HG03442 (cell line): ENCODE data around the gene SMYD3.

Source experiments
- ATAC-seq: cut with Tn5 transposase; IDR thresholded peaks from one replicate; pipeline ENCODE4 v1.9.1; 2021; ENCODE audit warnings: mild to moderate bottlenecking, moderate library complexity; ENCODE audit not compliant: unreplicated experiment

SMYD3 gene

DNA sequence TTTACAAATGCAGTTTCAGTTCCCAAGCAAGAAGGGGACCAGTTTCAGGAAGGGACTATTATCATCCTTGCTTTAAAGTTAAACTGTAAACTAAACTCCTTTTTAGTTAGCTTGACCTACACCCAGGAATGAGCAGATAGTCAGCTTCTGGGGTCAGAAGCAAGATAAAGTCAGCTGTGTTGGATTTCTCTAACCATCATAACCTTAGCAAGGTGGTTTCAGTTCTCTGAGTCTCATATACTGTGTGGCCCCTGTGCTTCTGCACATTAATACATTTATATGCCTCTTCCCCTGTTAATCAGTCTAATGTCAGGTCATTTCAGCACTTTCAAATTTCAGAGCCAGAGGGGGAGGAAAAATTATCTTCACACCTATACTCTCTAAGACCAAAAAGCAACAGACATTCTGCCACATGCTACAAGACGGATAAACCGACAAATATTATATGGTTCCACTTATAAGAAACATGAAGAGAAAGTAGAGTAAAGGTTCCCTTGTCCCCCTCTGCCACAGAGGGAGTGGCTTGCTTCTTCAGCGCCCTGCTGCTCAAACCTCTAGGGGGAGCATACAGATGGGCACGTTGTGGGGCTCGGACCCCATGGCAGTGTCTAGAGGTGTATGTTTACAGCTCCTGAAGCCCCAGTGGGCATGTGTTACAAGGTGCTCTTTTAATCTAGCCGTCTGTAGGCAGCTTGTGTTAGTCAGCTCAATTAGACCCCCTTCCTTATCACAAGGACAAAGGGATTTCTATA, 89.1 kb downstream of the SMYD3 start:
- ATAC-seq, result no peak

DNA sequence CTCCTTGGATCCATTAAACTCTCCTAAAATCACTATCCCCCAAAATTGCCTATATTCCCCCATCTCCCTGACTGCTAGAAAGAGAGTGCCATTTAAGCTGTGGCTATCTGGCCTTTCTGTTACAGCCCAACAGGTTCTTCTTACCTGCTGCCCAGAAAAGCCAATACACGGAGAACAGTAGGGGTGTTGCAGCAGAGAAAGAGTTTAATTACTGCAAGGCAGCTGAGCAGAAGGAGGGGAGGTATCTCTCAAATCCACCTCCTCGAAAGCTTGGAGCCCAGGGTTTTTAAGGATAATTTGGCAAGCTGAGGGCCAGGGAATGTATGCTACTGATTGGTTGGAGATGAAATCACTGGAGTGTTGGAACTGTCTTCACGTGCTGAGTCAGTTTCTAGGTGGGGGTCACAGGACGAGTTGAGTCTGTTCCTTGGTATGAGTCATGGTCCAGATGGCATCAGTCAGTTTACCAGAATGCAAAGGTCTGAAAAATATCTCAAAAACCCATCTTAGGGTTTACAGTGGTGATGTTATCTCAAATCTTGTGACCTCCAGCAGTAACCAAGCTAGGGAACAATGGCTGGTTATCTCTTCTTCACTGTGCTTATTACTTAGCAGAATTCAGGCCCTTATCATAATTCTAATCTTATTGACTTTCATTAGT, 89.8 kb downstream of the SMYD3 start:
- ATAC-seq, result no peak

DNA sequence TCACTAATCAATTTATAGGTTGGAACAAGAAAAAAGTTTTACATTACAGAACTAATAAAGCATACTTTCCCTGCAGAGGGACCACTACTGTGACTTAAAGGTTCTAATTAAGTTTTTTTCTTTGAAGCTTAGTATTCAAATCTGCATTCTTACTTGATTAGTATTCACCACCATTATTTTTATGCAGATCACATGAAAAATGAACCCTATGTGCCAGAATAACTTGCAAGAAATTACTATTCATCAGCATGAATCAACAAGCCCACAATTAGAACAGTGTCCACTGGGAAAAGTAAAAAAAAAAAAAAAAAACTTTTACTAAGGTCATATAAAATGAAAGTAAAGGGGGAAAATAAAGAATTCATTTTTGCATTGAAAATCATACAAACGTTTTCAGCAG, 90.8 kb downstream of the SMYD3 start:
- no peak for ATAC-seq

DNA sequence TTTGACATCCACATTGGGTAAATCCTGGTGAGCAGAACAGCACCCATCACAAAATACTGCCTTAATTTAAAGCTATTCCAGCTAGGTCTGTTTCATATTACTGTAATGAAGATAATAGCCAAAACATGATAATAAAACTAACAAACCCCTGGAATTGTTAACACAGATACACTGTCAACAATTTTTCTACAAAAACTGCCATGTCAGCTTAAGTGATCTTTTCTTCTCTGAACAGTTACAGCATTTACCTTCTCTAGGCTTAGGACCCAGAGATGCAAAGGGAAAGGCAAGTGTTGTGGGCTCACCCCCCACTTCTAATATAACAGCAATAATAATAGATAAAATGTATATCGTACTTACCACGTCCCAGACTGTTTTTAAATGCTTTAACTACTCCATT, 92.1 kb downstream of the SMYD3 start:
- ATAC-seq, result no peak

DNA sequence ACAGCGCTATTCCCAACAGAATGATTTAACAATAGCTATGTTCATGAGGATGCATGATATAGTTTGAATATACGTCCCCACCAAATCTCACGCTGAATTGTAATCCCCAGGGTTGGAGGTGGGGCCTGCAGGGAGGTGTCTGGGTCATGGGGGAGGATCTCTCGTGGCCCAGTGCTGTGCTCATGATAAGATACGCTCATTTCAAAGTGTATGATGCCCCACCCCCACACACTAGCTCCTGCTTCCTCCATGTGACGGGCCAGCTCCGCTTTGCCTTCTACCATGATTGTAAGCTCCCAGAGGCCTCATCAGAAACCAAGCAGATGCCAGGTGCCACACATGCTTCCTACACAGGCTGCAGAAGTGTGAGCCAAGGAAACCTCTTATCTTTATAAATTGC, 93.6 kb downstream of the SMYD3 start:
- no peak for ATAC-seq

DNA sequence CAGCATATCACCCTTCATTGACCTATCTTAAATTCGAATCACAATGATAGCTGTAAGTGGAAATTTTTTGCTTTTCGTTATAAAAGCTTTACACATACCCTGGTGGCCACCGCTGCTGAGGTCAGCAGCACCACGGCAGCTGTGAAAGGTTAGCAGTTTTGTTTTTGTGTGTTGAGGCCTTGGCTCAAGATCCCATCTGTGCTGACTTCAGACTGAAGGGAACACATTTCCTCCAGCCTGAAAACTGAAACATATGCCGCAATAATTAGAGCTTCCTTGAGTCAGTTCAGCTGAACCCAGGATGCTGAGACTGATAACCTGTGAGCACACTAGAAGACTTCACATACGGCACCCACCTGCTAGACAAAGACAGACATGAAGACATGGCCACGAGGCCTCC, 103.0 kb downstream of the SMYD3 start:
- no peak for ATAC-seq

DNA sequence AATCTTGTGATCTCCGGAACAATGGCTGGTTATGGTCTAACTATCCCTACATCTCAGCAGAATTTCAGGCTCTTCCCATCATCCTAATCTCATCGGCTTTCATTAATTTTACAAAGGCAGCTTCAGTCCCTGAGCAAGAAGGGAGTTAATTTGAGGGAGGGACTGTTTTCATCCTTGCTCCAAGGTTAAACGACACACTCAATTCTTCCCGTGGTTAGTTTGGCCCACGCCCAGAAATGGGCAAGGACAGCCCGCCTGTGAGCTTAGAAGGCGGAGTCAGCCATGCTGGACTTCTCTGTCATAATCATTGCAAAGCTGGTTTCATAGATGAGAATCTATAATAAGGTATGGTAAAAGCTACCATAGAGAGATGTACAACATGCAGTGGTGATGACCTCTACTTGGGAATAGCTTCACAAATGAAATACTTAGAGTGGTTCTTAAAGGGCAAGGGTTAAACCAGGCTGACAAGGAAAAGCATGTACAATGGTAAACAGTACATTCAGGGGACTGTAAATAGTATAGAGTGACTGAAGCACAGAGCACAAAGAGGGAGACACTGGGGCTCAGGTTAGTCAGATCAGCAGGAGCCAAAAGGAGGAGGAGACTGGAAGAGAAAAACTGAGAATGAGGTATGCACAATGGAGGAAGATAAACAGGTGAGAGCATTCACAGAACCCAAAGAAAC, 108.8 kb downstream of the SMYD3 start:
- no peak for ATAC-seq

DNA sequence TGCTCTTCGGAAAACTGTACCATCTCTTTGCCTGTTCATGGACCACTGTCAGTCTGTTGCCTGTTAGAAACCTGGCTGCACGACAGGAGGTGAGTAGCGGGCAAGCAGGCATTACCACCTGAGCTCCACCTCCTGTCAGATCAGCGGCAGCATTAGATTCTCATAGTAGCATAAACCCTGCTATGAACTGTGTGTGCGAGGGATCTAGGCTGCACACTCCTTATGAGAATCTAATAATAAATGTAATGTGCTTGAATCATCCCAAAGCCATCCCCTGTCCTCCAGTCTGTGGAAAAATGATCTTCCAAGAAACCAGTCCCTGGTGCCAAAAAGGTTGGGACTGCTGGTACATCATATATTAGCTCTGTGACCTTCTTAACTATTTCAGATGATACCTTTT, 110.0 kb downstream of the SMYD3 start:
- ATAC-seq, result no peak

DNA sequence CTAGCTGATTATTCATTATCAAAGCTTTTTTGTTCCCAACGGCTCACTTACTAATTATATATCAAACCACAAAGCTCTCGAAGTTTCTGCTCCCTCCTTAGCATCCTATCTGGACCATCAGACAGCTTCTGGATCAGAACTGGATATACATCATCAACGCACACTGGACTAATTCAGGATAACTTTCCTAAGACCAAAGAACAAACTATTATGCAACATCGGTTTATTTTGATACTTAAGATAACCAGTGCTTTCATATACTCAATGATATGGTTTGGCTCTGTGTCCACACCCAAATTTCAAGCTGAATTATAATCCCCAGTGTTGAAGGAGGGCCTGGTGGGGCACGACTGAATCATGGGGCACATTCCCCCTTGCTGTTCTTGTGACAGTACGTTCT, 110.8 kb downstream of the SMYD3 start:
- ATAC-seq, result no peak

DNA sequence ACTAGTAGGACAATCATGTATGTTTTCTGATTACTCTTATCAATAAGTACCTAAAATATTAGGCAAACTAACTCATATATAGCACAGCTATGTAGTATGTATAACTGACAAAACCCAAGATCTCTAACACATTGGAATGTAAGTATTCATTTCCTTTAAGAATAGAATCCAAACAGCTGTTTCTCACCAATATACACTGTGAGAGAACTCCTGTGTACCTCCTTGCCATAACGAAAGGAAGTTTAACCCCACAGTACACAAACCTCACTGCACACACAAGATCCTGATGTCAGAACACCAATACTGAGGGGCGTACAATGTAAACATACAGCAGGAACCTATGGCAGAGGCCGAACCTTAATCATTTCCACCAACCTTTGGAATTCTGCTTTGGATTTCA, 113.0 kb downstream of the SMYD3 start:
- ATAC-seq, result no peak

DNA sequence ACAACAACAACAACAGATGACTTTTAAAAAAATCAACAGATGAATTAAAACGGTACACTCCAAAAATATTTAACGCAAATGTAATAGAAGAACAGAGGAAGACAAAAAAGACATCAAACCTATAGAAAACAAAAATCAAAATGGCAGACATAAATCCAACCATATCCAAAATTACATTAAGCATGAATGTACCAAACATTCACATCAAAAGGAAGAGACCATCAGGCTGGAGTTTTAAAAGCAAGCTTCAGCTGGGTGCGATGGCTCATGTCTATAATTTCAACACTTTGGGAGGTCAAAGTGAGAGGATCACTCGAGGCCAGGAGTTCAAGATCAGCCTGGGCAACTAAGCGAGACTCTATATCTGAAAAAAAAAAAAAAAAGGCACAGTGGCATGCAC, 116.2 kb downstream of the SMYD3 start:
- no peak for ATAC-seq

DNA sequence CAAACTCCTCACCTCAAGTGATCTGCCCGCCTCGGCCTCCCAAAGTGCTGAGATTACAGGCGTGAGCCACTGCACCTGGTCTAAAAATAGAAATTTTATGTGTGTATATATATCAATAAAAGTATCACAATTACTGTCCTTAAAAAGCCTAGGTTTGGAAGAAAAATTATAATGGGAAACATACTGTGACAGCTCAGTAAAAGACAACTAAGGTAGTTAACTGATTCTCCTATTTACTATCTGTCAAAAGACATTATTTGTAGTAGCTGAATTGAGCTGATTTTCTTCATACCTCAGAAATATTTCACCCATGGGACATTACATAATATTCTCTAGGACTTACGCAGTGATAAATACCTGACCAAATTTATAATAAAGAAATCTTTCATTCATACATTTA, 122.5 kb downstream of the SMYD3 start:
- no peak for ATAC-seq

DNA sequence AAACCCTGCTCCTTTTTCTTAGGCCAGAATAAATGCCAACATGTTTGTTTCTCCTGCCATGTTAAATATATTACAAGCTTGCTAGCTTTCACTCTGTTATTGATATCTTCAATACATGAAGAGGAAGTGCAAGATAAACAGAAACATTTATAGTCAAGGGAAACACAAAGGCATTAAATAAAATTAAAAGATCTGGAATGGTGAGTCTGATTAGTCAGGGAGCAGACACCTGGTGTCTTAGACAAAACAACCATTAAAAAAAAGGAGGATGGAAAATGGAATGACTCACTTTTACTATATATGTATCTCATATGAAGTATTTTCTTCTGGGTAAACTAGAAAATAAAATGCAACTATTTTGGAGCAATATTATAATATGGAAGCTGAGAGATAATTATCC, 123.3 kb downstream of the SMYD3 start:
- no peak for ATAC-seq

DNA sequence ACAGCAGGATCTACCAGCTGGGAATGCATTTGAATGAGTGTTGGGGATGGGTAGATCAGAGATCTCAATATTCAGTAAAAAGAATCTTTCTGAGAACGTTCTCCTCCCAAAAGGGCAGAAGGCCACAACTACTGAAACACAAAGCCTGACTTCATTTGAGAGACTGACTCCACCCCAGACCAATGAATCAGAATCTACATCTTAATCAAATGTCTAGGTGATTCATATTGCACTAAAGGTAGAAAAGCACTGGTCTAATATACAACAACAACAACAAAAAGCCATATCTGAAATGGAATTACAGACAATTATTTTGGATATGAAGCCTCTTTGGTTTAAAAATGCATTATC, 123.9 kb downstream of the SMYD3 start:
- no peak for ATAC-seq

DNA sequence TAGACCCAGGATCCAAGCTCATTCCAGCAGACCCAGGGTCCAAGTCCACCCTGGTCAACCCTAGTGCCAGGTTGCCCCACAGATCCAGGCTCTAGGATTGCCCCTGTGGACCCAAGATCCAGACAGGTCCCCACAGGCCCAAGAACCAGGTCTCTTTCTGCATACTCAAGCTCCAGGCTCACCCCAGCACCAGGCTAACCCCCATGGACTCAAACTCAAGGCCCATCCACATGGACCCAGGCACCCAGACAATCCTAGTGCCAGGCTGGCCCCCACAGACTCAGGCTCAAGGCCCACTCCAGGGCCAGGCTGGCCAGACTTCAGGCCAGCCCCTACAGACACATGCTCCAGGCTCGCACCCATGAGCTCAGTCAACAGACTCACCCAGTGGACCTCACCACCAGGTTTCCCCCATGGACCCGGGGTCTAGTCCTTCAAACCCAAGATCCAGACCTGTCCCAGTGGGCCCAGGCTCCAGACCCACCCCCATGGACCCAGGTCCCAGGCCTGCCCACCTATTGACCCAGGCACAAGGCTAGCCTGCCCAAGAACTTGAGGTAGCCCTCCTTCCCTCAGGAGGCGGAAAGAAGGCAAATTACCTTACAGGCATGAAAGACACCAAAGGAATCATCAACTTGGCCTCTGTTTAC, 124.4 kb downstream of the SMYD3 start:
- no peak for ATAC-seq

DNA sequence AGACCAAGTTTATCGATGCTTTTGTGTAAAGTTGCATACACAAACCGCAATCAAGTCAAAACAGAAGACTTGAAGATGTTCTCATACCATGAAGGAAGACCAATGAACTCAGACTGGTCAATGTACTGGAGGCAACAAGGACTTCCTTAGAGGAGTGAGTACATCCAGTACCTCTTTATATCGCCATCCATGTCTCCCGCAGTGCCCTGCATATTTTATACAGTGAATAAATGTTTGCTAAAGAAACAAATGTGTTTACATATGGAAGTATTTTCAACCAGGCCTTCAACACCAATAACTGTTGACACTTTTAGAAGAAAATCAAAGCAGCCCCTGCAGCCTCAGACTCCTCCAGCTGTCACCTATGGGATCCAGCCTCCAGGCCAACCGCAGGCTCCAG, 125.6 kb downstream of the SMYD3 start:
- ATAC-seq, result no peak

DNA sequence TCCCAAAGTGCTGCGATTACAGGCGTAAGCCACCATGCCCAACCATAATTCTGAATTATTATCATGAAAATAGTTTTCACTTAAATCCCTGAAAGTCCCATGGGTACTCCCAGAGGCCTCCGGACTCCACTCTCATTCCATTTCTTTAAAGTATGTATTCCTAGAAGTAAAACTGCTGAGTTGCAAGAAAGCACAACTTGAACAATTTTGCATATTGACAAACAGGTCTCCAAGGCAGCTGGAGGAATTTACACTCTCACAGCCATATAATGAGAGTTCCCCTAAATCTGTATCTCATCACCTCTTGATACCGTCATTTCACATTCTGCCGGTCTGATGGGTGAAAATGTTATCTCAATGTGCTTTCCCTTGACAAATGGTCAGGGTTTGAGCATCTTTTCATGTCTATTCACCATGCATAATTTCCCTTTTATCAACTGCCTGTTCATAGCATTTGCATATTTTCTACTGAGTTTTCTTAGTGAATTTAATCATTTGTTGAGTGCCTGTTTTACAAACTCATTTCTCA, 129.4 kb downstream of the SMYD3 start:
- ATAC-seq, result no peak

DNA sequence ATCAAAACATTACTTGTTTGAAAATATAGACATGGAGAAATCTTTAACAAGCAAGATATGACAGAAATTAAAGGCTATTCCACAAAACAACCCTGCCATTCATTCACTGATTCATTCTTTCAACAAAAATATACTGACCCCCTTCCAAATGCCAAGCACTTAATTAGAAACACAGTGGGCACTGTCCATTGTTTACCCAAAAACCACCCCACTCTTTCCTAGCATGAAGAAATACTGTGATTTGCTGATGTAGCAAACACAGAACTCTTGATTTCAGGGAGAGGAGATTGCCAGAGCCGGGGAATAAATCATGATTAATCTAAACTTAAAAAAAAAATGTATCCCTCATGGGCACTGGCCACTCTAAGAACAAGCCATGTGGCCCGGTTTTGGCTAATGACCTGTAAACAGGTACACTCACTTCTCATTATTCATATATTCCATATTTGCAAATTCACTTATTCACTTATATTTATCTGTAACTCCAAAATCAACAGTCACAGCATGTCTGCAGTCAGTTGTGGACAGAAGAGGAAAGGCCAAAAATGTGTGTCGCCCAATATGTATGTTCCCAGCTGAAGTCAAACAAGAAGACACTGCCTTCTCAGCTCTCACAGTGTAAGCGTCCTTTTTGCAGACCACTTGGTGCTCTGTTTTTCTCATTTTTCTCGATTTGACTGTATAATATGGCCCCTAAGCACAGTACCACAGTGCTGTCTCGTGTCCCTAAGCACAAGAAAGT, 133.1 kb downstream of the SMYD3 start:
- no peak for ATAC-seq

DNA sequence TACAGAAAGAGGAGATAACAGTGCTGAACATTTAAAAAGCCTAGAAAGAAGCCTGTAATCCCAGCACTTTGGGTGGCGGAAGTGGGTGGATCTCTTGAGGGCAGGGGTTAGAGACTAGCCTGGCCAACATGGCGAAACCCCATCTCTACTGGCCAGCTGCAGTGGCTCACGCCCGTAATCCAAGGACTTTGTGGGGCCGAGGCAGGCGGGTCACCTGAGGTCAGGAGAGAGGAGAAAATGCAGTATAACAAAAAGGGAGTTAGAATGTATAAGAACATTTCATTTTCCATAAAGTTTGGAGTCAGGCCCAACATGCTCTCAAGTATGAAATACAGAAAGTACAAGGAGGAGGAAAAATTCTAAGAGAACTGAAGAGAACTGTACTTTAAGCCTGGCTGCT, 134.5 kb downstream of the SMYD3 start:
- ATAC-seq, result no peak

DNA sequence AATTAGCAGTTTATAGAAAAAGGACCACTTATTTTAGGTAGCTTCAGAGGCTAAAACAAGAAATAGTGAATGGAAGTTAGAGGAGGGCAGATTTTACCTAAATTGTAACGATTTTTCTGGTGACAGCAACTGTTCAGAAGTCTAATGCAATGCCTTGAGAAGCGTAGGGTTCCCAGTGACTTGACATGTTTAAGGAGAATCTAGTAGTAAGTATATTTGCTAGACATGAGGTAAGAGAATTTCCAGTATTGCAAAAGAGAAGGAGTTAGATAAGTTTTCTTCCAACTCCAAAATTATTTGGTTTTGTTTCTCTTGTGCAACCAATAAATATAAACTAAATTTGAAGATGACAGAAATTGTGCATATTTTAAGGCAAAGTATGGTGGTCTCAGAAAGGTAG, 140.0 kb downstream of the SMYD3 start:
- ATAC-seq, result no peak

DNA sequence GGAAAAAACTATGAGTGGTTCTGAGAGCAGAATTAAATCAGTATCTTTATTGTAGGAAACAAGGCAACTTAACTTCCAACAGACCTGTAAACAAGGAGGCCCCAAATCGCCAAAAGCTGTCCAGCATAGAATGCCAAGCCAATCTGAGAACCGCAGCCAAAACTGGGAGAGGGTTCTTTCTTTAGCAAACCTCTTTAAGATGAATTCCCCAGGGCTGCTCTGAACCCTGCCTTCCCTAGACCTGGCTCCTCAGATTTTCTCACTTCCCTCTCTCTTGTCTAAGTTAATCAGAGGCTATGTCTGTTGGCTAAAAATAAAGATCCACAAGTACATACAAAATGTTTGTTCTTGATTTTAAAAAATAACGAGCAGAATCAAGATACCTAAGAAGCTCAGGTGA, 141.4 kb downstream of the SMYD3 start:
- no peak for ATAC-seq
